GM19452 (cell line): ENCODE measurements around the gene ATP2C2.

Experiments
- ATAC-seq: cut with Tn5 transposase; IDR thresholded peaks from one replicate; pipeline ENCODE4 v1.9.1; 2021; ENCODE audit not compliant: unreplicated experiment

The ATP2C2 gene

GRCh38 chr16:84362471-84362941 is 5.8 kb upstream of the ATP2C2 start:
- ATAC-seq: no peak

- no peak for ATAC-seq
Observed at GRCh38 chr16:84366208-84366607, 2.1 kb upstream of the ATP2C2 start.

- no peak for ATAC-seq
Observed at GRCh38 chr16:84367297-84367680, 1.0 kb upstream of the ATP2C2 start.

- no peak for ATAC-seq
Observed at GRCh38 chr16:84367750-84368307, 509 bp upstream of the ATP2C2 start.

GRCh38 chr16:84369105-84369504 is 767 bp downstream of the ATP2C2 start:
- no peak for ATAC-seq

- ATAC-seq: no peak
Observed at GRCh38 chr16:84369938-84370627, 1.7 kb downstream of the ATP2C2 start.

- no peak for ATAC-seq
Observed at GRCh38 chr16:84370723-84371552, 2.6 kb downstream of the ATP2C2 start.

GRCh38 chr16:84371553-84371865 is 3.2 kb downstream of the ATP2C2 start:
- ATAC-seq: no peak

- ATAC-seq: no peak
Observed at GRCh38 chr16:84373907-84374489, 5.7 kb downstream of the ATP2C2 start.

GRCh38 chr16:84378099-84378498 is 9.8 kb downstream of the ATP2C2 start:
- no peak for ATAC-seq

GRCh38 chr16:84378567-84378966 is 10.2 kb downstream of the ATP2C2 start:
- no peak for ATAC-seq

GRCh38 chr16:84379008-84379708 is 10.8 kb downstream of the ATP2C2 start:
- ATAC-seq: no peak

GRCh38 chr16:84379709-84380362 is 11.5 kb downstream of the ATP2C2 start:
- no peak for ATAC-seq

- ATAC-seq: no peak
Observed at GRCh38 chr16:84380405-84380804, 12.1 kb downstream of the ATP2C2 start.

- no peak for ATAC-seq
Observed at GRCh38 chr16:84382396-84382795, 14.1 kb downstream of the ATP2C2 start.

GRCh38 chr16:84383106-84383505 is 14.8 kb downstream of the ATP2C2 start:
- no peak for ATAC-seq

GRCh38 chr16:84386047-84386446 is 17.7 kb downstream of the ATP2C2 start:
- no peak for ATAC-seq

GRCh38 chr16:84387021-84387420 is 18.7 kb downstream of the ATP2C2 start:
- no peak for ATAC-seq

GRCh38 chr16:84390131-84390785 is 21.9 kb downstream of the ATP2C2 start:
- ATAC-seq: no peak
